GM21825 (cell line): ENCODE measurements around the gene MAST2.

Experiments used
- ATAC-seq: cut with Tn5 transposase; IDR thresholded peaks from one replicate; pipeline ENCODE4 v1.9.1; 2021; ENCODE audit warnings: mild to moderate bottlenecking, moderate library complexity; ENCODE audit not compliant: unreplicated experiment

MAST2 gene

DNA sequence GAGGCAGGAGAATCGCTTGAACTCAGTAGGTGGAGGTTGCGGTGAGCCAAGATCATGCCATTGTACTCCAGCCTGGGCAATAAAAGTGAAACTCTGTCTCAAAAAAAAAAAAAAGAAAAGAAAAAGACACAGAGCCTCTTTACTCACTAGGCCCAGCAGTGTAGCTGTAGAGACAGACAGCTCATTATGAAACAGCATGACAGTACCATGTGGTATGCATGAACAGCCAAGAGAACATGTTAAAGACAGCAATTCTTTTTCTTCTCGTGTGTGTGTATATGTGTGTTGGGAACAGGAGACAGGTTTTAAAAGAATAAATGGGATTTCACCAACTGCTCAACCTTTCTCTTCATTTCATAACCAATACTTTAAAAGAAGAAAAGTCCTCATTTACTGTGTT lies 210.2 kb downstream of the MAST2 start:
- ATAC-seq: no peak

GRCh38 chr1:46017876-46018503 lies 214.6 kb downstream of the MAST2 start:
- ATAC-seq: no peak

DNA sequence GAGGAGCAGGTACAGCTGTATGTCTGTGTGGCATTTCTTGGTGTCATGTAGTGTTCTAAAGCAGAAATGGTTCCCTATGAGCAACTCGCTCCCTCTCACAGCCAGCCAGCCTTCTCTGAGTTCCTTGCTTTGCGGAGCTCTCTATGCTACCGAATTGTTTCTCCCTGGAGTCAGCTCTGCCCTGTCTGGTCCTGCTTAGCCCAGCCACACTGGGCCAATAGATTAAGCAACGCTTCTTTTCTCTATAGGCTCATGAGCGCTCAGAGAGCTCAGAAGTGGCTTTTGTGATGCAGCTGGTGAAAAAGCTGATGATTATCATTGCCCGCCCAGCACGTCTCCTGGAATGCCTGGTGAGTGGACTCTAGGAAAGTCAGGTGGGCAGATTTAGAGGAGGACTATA lies 215.9 kb downstream of the MAST2 start:
- no peak for ATAC-seq

- ATAC-seq: no peak
These were observed 216.6 kb downstream of the MAST2 start for GRCh38 chr1:46020010-46020409.

- ATAC-seq: no peak
These were observed 217.9 kb downstream of the MAST2 start for GRCh38 chr1:46021046-46021996.

GRCh38 chr1:46026531-46026930 lies 223.1 kb downstream of the MAST2 start:
- ATAC-seq: no peak

DNA sequence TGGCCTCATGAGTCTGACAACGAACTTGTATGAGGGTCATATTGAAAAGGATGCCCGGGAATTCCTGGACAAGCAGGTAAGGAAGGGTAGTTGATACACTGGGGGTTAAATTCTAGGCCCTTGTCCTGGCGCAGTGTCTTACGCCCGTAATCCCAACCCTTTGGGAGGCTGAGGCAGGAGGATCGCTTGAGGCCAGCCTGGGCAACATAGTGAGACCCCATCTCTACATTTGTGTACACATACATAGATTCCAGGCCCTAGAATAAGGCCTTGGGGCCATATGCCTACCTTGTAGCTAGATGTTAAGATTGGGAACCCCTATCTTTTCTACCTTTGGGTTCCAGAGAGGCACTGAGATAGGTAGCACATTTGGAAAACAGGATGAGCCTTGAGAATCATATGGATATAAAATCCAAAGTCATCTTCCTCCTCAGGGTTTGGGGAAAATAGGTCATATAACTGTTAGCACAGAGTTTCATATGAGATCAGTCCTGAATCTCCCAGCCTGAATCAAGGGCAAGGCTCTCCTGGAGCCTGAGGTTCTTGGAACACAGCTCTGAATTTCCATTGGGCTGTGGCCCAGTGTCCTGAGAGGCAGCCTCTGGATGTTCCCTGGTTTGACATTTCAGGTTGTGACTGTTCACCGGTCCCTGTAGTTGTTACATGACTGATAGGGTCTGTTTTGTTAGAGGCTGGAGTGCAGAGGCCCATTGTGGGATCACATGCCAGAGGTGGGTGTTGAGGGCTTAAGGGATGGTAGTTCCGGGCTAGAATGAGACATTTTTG lies 224.6 kb downstream of the MAST2 start:
- no peak for ATAC-seq

DNA sequence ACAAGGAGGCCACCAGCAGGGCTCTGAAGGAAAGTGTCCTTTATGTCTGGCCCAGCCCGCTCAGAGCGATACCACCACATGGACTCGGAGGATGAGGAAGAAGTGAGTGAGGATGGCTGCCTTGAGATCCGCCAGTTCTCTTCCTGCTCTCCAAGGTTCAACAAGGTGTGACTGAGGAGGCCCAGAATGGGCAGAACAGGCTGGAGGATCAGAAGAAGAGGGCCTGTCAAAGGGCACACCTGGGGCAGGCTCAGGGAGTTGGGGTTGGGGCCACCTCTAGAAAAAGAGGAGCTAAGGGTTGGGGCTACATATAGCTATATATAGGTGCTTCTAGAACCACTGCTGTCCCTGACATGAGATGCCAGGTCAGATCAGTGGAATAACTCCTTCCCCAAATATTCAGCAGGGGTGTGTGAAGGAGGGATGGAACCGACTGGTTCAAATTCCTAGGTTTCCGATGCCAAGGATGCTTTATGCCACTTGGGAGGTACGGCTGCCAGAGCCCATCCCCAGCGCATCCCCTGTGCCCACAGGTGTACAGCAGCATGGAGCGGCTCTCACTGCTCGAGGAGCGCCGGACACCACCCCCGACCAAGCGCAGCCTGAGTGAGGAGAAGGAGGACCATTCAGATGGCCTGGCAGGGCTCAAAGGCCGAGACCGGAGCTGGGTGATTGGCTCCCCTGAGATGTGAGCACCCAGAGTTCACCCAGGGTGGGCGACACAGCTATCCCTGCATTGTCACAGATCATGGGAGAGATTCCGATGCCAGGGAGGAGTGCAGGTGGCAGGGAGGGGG lies 226.9 kb downstream of the MAST2 start:
- ATAC-seq: no peak

DNA sequence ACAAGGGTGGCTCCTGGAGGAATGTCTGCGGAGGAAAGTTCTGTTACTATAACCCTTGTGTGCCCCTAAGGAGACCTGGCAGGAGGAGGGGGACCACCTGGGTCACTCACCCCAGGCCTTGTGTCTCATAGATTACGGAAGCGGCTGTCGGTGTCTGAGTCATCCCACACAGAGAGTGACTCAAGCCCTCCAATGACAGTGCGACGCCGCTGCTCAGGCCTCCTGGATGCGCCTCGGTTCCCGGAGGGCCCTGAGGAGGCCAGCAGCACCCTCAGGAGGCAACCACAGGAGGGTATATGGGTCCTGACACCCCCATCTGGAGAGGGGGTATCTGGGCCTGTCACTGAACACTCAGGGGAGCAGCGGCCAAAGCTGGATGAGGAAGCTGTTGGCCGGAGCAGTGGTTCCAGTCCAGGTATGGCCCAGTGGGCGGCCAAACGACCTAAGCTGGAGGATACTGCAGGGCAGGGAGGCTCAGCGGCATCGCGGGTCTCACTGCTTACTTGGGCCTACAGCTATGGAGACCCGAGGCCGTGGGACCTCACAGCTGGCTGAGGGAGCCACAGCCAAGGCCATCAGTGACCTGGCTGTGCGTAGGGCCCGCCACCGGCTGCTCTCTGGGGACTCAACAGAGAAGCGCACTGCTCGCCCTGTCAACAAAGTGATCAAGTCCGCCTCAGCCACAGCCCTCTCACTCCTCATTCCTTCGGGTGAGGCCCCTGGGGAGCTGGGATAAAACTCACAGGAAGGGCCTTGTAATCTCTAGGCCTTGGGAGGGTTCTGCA lies 227.7 kb downstream of the MAST2 start:
- ATAC-seq: no peak

DNA sequence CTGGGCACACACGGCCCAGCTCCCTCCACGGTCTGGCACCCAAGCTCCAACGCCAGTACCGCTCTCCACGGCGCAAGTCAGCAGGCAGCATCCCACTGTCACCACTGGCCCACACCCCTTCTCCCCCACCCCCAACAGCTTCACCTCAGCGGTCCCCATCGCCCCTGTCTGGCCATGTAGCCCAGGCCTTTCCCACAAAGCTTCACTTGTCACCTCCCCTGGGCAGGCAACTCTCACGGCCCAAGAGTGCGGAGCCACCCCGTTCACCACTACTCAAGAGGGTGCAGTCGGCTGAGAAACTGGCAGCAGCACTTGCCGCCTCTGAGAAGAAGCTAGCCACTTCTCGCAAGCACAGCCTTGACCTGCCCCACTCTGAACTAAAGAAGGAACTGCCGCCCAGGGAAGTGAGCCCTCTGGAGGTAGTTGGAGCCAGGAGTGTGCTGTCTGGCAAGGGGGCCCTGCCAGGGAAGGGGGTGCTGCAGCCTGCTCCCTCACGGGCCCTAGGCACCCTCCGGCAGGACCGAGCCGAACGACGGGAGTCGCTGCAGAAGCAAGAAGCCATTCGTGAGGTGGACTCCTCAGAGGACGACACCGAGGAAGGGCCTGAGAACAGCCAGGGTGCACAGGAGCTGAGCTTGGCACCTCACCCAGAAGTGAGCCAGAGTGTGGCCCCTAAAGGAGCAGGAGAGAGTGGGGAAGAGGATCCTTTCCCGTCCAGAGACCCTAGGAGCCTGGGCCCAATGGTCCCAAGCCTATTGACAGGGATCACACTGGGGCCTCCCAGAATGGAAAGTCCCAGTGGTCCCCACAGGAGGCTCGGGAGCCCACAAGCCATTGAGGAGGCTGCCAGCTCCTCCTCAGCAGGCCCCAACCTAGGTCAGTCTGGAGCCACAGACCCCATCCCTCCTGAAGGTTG lies 231.4 kb downstream of the MAST2 start:
- no peak for ATAC-seq

GRCh38 chr1:46036894-46037839 lies 233.8 kb downstream of the MAST2 start:
- no peak for ATAC-seq

- ATAC-seq: no peak
These were observed 236.2 kb downstream of the MAST2 start for GRCh38 chr1:46039571-46040052.

- no peak for ATAC-seq
These were observed 238.1 kb downstream of the MAST2 start for GRCh38 chr1:46041551-46041950.

GRCh38 chr1:46041974-46042373 lies 238.6 kb downstream of the MAST2 start:
- no peak for ATAC-seq

- peak; percentile 82 for ATAC-seq
These were observed 240.1 kb downstream of the MAST2 start for GRCh38 chr1:46043458-46044017.

DNA sequence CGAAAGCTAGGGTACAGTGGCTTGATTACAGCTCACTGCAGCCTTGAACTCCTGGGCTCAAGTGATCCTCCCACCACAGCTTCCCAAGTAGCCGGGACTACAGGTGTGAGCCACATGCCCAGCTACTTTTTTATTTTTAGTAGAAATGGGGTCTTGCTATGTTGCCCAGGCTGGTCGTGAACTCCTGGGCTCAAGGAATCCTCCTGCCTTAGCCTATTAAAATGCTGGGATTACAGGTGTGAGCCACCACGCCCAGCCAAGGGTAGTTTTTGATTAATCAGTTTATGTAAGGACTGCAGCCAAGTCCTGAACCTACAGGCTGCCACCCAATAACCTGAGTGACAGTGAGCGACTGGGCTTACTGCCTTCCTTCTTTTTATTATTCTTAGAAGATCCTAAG lies 240.7 kb downstream of the MAST2 start:
- no peak for ATAC-seq

- no peak for ATAC-seq
These were observed 250.3 kb downstream of the MAST2 start for GRCh38 chr1:46053734-46054133.
